ENCODE results near the gene HEPACAM.

The HEPACAM gene

GRCh38 chr11:124982043-124982442, 46.2 kb upstream of the HEPACAM start:
- no peak overlapping the region for H3K4me3 ChIP-seq (ENCODE audit: insufficient read depth in 1 of 2, low read depth in 1 of 2, low read length in 2 of 2)
- no peak overlapping the region for H3K27ac ChIP-seq (ENCODE audit: low read length, poor library complexity, severe bottlenecking)
- H4K91ac ChIP-seq (ENCODE audit: low read length): no peak overlapping the region
- H4K8ac ChIP-seq (ENCODE audit: low read length): no peak overlapping the region
- H2AK5ac ChIP-seq (ENCODE audit: low read length, severe bottlenecking): no peak overlapping the region
- H3K14ac ChIP-seq (ENCODE audit: low read length in 2 of 2): no peak overlapping the region
- H2BK12ac ChIP-seq (ENCODE audit: low read length in 2 of 2): no peak overlapping the region
- no peak overlapping the region for H3K4me2 ChIP-seq (ENCODE audit: low read length, poor library complexity, severe bottlenecking)
- peaks cover 8% of the 10 kb centered on the region for H3K9me3 ChIP-seq (ENCODE audit: control insufficient read depth, low read length)
- H2AFZ ChIP-seq (ENCODE audit: low read depth, low read length): no peak overlapping the region
- H2BK120ac ChIP-seq (ENCODE audit: low read depth, low read length): no peak overlapping the region
- no peak for DNase-seq
- H2BK15ac ChIP-seq (ENCODE audit: low read depth, poor library complexity, severe bottlenecking): no peak overlapping the region
- H3K4me1 ChIP-seq (ENCODE audit: control insufficient read depth, insufficient read depth, low read depth, low read length): no peaks in the 10 kb centered on the region
- no peak overlapping the region for H3K23ac ChIP-seq (ENCODE audit: low read length in 2 of 2)
- no peak overlapping the region for H3K18ac ChIP-seq (ENCODE audit: low read depth in 1 of 2, low read length in 2 of 2)
- H3K9ac ChIP-seq (ENCODE audit: low read length): no peak overlapping the region
- H3K27me3 ChIP-seq (ENCODE audit: control insufficient read depth in 1 of 2, insufficient read depth in 1 of 2, low read length in 2 of 2): no peaks in the 10 kb centered on the region
- H3K4ac ChIP-seq (ENCODE audit: low read depth in 1 of 2, low read length in 2 of 2): no peak overlapping the region
- no peaks in the 10 kb centered on the region for H3K79me1 ChIP-seq (replicated peaks; ENCODE audit: low read length, poor library complexity, severe bottlenecking)
- H3K36me3 ChIP-seq (ENCODE audit: control insufficient read depth in 1 of 2, insufficient read depth in 2 of 2, low read depth in 1 of 2, low read length in 2 of 2): peaks cover 0 to under 1% of the 10 kb centered on the region in 2 experiments
- no peak overlapping the region for H2BK5ac ChIP-seq (ENCODE audit: low read depth, low read length, poor library complexity, severe bottlenecking)

DNA sequence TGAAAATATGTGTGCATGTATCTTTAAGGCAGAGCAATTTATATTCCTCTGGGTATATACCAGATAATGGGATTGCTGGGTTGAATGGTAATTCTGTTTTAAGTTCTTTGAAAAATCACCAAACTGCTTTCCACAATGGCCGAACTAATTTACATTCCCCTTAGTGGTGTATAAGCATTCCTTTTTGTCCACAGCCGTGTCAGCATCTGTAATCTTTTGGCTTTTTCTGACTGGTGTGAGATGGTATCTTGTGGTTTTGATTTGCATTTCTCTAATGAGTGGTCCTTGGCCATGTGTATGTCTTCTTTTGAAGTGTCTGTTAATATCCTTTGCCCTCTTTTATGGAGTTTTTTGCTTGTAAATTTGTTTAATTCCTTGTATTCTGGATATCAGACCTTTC, 42.5 kb upstream of the HEPACAM start:
- H2AFZ ChIP-seq (ENCODE audit: low read depth, low read length): no peak overlapping the region
- H3K27me3 ChIP-seq (ENCODE audit: control insufficient read depth in 1 of 2, insufficient read depth in 1 of 2, low read length in 2 of 2): no peaks in the 10 kb centered on the region
- no peak overlapping the region for H3K23ac ChIP-seq (ENCODE audit: low read length in 2 of 2)
- H2BK15ac ChIP-seq (ENCODE audit: low read depth, poor library complexity, severe bottlenecking): no peak overlapping the region
- WGBS: 93% methylated on average over 1 of the region's 2 CpGs
- no peak overlapping the region for H3K4me3 ChIP-seq (ENCODE audit: insufficient read depth in 1 of 2, low read depth in 1 of 2, low read length in 2 of 2)
- no peaks in the 10 kb centered on the region for H3K79me1 ChIP-seq (replicated peaks; ENCODE audit: low read length, poor library complexity, severe bottlenecking)
- H4K91ac ChIP-seq (ENCODE audit: low read length): no peak overlapping the region
- H3K9ac ChIP-seq (ENCODE audit: low read length): no peak overlapping the region
- no peak overlapping the region for H2BK120ac ChIP-seq (ENCODE audit: low read depth, low read length)
- H3K9me3 ChIP-seq (ENCODE audit: control insufficient read depth, low read length): peaks cover 8% of the 10 kb centered on the region
- no peak overlapping the region for H3K18ac ChIP-seq (ENCODE audit: low read depth in 1 of 2, low read length in 2 of 2)
- no peak overlapping the region for H2AK5ac ChIP-seq (ENCODE audit: low read length, severe bottlenecking)
- no peak overlapping the region for H3K4ac ChIP-seq (ENCODE audit: low read depth in 1 of 2, low read length in 2 of 2)
- no peak overlapping the region for H3K4me2 ChIP-seq (ENCODE audit: low read length, poor library complexity, severe bottlenecking)
- H4K8ac ChIP-seq (ENCODE audit: low read length): no peak overlapping the region
- no peak overlapping the region for H2BK5ac ChIP-seq (ENCODE audit: low read depth, low read length, poor library complexity, severe bottlenecking)
- no peaks in the 10 kb centered on the region for H3K36me3 ChIP-seq (ENCODE audit: control insufficient read depth in 1 of 2, insufficient read depth in 2 of 2, low read depth in 1 of 2, low read length in 2 of 2)
- no peaks in the 10 kb centered on the region for H3K4me1 ChIP-seq (ENCODE audit: control insufficient read depth, insufficient read depth, low read depth, low read length)
- H3K14ac ChIP-seq (ENCODE audit: low read length in 2 of 2): no peak overlapping the region
- H3K27ac ChIP-seq (ENCODE audit: low read length, poor library complexity, severe bottlenecking): no peak overlapping the region
- no peak for DNase-seq
- H2BK12ac ChIP-seq (ENCODE audit: low read length in 2 of 2): no peak overlapping the region

DNA sequence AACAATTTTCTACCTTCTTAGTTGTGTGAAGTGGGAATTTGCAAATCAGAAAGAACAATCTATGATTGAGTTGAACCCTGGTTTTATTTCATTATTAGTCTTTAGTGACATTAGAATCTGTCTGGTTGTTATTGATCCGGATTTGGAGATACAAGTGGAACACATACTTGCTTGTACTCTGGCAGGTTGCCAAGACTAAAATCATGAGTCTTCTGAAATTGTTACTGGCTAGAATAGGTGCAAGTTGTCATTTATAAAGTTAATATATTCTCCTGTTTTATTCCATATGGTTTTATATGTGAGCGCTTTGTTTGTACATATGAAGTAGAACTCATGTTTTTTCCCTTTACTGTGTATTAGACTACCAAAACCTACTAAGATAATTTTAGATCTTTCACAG, 41.2 kb upstream of the HEPACAM start:
- Histone ChIP-seq H4K8ac (ENCODE audit: low read length) (no peak overlapping the region), H3K27ac (ENCODE audit: low read length, poor library complexity, severe bottlenecking) (no peak overlapping the region), H2AK5ac (ENCODE audit: low read length, severe bottlenecking) (no peak overlapping the region), H3K4me2 (ENCODE audit: low read length, poor library complexity, severe bottlenecking) (no peak overlapping the region), H2BK12ac (ENCODE audit: low read length in 2 of 2) (no peak overlapping the region), H4K91ac (ENCODE audit: low read length) (no peak overlapping the region), H3K14ac (ENCODE audit: low read length in 2 of 2) (no peak overlapping the region), H3K9ac (ENCODE audit: low read length) (no peak overlapping the region), H3K18ac (ENCODE audit: low read depth in 1 of 2, low read length in 2 of 2) (no peak overlapping the region), H3K9me3 (ENCODE audit: control insufficient read depth, low read length) (peaks cover 5% of the 10 kb centered on the region), H3K79me1 (replicated peaks; ENCODE audit: low read length, poor library complexity, severe bottlenecking) (no peaks in the 10 kb centered on the region), H2BK5ac (ENCODE audit: low read depth, low read length, poor library complexity, severe bottlenecking) (no peak overlapping the region), H3K4me3 (ENCODE audit: insufficient read depth in 1 of 2, low read depth in 1 of 2, low read length in 2 of 2) (no peak overlapping the region), H2AFZ (ENCODE audit: low read depth, low read length) (no peak overlapping the region), H3K4me1 (ENCODE audit: control insufficient read depth, insufficient read depth, low read depth, low read length) (no peaks in the 10 kb centered on the region), H2BK15ac (ENCODE audit: low read depth, poor library complexity, severe bottlenecking) (no peak overlapping the region), H3K4ac (ENCODE audit: low read depth in 1 of 2, low read length in 2 of 2) (no peak overlapping the region), H3K36me3 (ENCODE audit: control insufficient read depth in 1 of 2, insufficient read depth in 2 of 2, low read depth in 1 of 2, low read length in 2 of 2) (no peaks in the 10 kb centered on the region), H3K23ac (ENCODE audit: low read length in 2 of 2) (no peak overlapping the region), H2BK120ac (ENCODE audit: low read depth, low read length) (no peak overlapping the region), H3K27me3 (ENCODE audit: control insufficient read depth in 1 of 2, insufficient read depth in 1 of 2, low read length in 2 of 2) (no peaks in the 10 kb centered on the region)
- DNase-seq: no peak
- WGBS: 100% methylated on average over 1 of the region's 2 CpGs

- Histone ChIP-seq H2BK120ac (ENCODE audit: low read depth, low read length) (no peak overlapping the region), H2BK12ac (ENCODE audit: low read length in 2 of 2) (no peak overlapping the region), H3K23ac (ENCODE audit: low read length in 2 of 2) (no peak overlapping the region), H3K14ac (ENCODE audit: low read length in 2 of 2) (no peak overlapping the region), H3K4ac (ENCODE audit: low read depth in 1 of 2, low read length in 2 of 2) (no peak overlapping the region), H4K91ac (ENCODE audit: low read length) (no peak overlapping the region), H3K9ac (ENCODE audit: low read length) (no peak overlapping the region), H3K4me2 (ENCODE audit: low read length, poor library complexity, severe bottlenecking) (no peak overlapping the region), H2BK5ac (ENCODE audit: low read depth, low read length, poor library complexity, severe bottlenecking) (no peak overlapping the region), H3K79me1 (replicated peaks; ENCODE audit: low read length, poor library complexity, severe bottlenecking) (no peaks in the 10 kb centered on the region), H2AFZ (ENCODE audit: low read depth, low read length) (no peak overlapping the region), H3K4me3 (ENCODE audit: insufficient read depth in 1 of 2, low read depth in 1 of 2, low read length in 2 of 2) (no peak overlapping the region), H2AK5ac (ENCODE audit: low read length, severe bottlenecking) (no peak overlapping the region), H3K36me3 (ENCODE audit: control insufficient read depth in 1 of 2, insufficient read depth in 2 of 2, low read depth in 1 of 2, low read length in 2 of 2) (no peaks in the 10 kb centered on the region), H2BK15ac (ENCODE audit: low read depth, poor library complexity, severe bottlenecking) (no peak overlapping the region), H3K9me3 (ENCODE audit: control insufficient read depth, low read length) (peaks cover under 1% of the 10 kb centered on the region), H4K8ac (ENCODE audit: low read length) (no peak overlapping the region), H3K18ac (ENCODE audit: low read depth in 1 of 2, low read length in 2 of 2) (no peak overlapping the region), H3K27me3 (ENCODE audit: control insufficient read depth in 1 of 2, insufficient read depth in 1 of 2, low read length in 2 of 2) (no peaks in the 10 kb centered on the region), H3K27ac (ENCODE audit: low read length, poor library complexity, severe bottlenecking) (no peak overlapping the region), H3K4me1 (ENCODE audit: control insufficient read depth, insufficient read depth, low read depth, low read length) (no peaks in the 10 kb centered on the region)
- WGBS: no CpG with 5 or more reads among the region's 3 CpGs
- no peak for DNase-seq
Observed at GRCh38 chr11:124976531-124976930, 40.7 kb upstream of the HEPACAM start.
